OCI-LY3 (cell line): ENCODE measurements around the gene UNC5B.

Experiments used
- CTCF ChIP-seq: fragments of 200-600, 300-600 bp; sonication (generic); IDR thresholded peaks from 2 replicates; pipeline ENCODE4 v1.5.1; 2014; ENCODE audit warnings: antibody characterized with exemption, low read length, low read depth
- EZH2phosphoT487 ChIP-seq: fragments of 200-600 bp; shearing (Covaris generic); IDR thresholded peaks from 2 replicates; pipeline ENCODE4 v1.6.1; 2018; ENCODE audit warnings: antibody characterized with exemption, mixed run types, low read depth

DNA sequence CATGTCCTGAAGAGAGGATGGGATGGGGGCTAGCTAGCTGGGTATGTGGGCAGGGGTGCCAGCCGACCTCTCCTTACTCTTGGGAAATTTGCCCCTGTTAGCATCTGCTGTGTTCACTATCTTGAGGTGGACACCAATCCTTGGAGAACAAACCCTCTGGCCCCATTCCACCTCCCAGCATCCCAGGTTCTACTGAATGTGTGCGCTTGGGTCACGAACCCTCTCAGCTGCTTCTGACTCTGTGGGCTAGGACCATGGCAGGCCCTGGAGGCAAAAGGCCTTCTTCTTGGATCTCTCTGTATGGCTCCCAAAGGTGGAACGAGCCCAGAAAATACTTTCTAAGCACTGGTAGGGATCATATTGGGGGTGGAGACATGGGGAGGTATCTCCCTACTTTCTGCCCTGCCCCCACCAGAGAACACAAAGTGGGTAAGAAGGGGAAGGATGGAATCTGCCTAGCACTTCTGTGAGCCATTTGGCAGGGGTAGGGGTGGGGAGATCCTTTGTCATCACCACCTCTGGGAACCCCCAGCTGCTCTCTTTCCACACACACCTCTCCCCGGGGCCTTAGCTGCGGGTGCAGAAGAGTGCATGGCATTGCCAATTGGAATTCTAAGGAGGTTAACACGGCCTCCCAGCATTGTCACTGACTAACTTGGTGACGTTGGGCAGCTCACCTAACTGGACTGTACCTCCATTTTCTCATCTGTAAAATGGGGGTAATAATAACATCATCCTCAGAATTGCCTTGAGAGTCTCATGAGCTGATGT is 7.7 kb downstream of the UNC5B start:
- TF ChIP-seq CTCF (no peak), EZH2phosphoT487 (no peak)
